ENCODE data around the gene PRPH2.
A peak's percentile ranks its signal among the peaks of the same experiment; 100 is the strongest.
"Not testable (repeated sequence)": the region's sequence is repeated elsewhere in the genome, so short reads cannot be mapped to it uniquely, and the experiment has no call there.

The PRPH2 gene

GRCh38 chr6:42742116-42742894 is 19.9 kb upstream of the PRPH2 start:
- DNase-seq (ENCODE audit: low read depth), result peak; percentile 53

- DNase-seq (ENCODE audit: low read depth), result peak; percentile 88
Measured at GRCh38 chr6:42740725-42741124, 18.3 kb upstream of the PRPH2 start.

- no peak for DNase-seq (ENCODE audit: low read depth)
Measured at GRCh38 chr6:42735976-42736375, 13.6 kb upstream of the PRPH2 start.

DNA sequence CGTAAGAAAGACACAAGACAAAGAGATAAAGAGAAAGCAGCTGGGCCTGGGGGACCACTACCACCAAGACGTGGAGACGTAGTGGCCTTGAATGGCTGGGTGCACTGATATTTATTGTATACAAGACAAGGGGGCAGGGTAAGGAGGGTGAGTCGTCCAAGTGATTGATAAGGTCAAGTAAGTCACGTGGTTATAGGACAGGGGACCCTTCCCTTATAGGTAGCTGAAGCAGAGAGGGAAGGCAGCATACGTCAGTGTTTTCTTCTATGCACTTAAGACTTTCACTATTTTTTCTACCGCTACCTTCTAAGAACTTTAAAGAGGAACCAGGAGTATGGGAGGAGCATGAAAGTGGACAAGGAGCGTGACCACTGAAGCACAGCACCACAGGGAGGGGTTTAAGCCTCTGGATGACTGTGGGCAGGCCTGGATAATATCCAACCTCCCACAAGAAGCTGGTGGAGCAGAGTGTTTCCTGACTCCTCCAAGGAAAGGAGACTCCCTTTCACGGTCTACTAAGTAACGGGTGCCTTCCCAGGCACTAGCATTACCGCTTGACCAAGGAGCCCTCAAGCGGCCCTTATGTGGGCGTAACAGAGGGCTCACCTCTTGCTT is 11.6 kb upstream of the PRPH2 start:
- not testable (repeated sequence) for DNase-seq (ENCODE audit: low read depth)

DNA sequence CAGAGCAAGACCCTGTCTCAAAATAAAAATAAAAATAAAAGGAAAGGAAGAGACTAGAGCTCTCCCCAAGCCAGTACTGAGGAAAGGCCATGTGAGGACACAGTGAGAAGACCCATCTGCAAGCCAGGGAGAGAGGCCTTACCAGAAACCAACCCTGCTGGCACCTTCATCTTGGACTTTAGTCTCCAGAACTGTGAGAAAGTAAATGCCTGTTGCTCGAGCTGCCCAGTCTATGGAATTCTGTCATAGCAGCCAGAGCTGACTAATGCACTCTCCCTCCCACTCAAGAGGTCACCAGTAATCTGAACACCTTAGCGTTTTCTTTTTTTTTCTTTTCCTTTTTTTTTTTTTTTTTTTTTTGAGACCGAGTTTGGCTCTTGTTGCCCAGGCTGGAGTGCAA is 7.3 kb upstream of the PRPH2 start:
- DNase-seq (ENCODE audit: low read depth), result no peak

- no peak for DNase-seq (ENCODE audit: low read depth)
Measured at GRCh38 chr6:42727627-42728026, 5.2 kb upstream of the PRPH2 start.

DNA sequence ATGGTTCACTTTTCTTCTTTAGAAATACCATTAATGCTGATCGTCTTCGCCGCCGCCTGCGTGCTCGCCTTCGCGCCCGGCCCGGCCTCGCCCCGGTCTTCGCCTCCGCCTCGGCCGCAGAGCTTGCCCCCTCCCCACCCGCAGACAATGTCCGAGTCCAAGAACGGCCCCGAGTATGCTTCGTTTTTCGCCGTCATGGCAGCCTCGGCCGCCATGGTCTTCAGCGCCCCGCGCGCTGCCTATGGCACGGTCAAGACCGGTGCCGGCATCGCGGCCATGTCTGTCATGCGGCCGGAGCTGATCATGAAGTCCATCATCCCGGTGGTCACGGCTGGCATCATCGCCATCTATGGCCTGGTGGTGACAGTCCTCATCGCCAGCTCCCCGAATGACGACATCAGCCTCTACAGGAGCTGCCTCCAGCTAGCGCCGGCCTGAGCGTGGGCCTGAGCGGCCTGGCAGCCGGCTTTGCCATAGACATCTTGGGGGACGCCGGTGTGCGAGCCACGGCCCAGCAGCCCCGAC is 4.8 kb upstream of the PRPH2 start:
- DNase-seq (ENCODE audit: low read depth), result no peak

DNA sequence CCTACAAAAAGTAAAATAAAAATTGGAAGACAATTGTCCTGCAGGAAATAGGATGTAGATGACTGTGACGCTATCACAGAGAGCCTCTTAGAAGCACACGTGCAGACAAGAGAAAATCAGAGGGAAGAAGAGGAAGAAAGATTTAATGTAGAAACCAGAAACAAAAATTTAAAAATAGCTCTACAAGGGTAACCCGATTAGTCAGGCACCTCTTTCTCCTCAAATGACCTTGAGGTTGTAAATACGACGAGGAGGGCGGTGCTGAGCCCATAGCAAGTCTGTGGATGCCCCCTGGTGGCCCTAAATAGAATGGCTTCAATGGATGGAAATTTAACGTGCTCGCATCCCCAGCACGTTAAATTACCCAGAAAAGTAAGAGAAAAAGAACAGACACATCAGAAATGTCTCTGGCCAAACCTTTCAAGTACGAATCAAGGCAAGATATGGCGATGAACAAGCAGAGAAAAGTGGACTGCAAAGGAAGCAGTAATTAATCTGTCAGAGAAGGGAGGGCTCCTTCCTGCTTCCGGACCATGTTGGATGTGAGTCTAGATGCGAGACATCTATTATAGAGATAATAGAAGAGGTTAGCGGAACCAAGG is 4.2 kb upstream of the PRPH2 start:
- DNase-seq (ENCODE audit: low read depth), result peak; percentile 89

GRCh38 chr6:42726026-42726425 is 3.6 kb upstream of the PRPH2 start:
- no peak for DNase-seq (ENCODE audit: low read depth)

- no peak for DNase-seq (ENCODE audit: low read depth)
Measured at GRCh38 chr6:42724825-42725224, 2.4 kb upstream of the PRPH2 start.

GRCh38 chr6:42720739-42721138 is 1.7 kb downstream of the PRPH2 start:
- DNase-seq (ENCODE audit: low read depth), result no peak

- no peak for DNase-seq (ENCODE audit: low read depth)
Measured at GRCh38 chr6:42715871-42716270, 6.5 kb downstream of the PRPH2 start.

DNA sequence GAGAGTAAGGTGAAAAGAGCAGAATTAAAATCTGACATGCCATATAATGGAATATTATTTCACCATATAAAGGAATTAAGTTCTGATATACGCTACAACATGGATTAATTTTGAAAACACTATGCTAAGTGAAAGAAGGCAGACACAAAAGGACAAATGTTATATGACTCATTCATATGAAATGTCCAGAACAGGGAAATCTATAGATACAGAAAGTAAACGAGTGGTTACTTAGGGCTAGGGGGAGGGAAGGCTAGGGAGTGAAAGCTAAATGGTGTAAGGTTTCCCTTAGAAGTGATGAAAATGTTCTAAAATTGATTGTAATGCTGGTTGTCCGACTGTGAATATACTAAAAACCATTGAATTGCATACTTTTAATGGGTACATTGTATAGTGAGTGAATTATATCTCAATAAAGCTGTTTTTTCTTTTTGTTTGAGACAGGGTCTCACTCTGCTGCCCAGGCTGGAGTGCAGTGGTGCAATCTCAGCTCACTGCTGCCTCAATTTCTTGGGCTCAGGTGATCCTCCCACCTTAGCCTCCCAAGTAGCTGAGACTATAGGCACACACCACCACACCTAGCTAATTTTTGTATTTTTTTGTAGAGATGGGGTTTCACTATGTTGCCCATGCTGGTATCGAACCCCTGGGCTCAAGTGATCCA is 8.2 kb downstream of the PRPH2 start:
- DNase-seq (ENCODE audit: low read depth), result peak; percentile 27

GRCh38 chr6:42711930-42712329 is 10.5 kb downstream of the PRPH2 start:
- DNase-seq (ENCODE audit: low read depth), result no peak

DNA sequence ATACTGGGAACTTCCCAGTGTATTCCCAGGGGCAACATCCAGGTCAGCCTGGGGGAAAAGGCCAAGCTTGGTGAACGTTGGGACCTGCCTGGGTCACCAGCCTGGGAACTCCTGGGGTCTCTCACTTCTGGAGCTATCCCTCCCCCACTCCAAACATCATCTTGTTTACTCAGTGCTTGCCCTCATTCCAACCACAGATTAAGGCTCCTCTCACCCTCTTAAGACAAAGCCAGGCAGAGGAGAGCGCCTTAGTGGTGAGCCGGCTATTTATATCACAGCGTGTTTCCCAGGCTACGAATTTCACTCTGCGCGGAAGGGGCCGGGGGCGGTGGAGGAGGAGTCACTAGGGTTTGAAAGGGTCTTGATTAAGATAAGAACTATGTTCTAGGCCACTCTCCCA is 12.1 kb downstream of the PRPH2 start:
- DNase-seq (ENCODE audit: low read depth), result no peak

GRCh38 chr6:42709871-42710270 is 12.5 kb downstream of the PRPH2 start:
- DNase-seq (ENCODE audit: low read depth), result no peak

- DNase-seq (ENCODE audit: low read depth), result no peak
Measured at GRCh38 chr6:42708096-42708495, 14.3 kb downstream of the PRPH2 start.

GRCh38 chr6:42707595-42707994 is 14.8 kb downstream of the PRPH2 start:
- no peak for DNase-seq (ENCODE audit: low read depth)

DNA sequence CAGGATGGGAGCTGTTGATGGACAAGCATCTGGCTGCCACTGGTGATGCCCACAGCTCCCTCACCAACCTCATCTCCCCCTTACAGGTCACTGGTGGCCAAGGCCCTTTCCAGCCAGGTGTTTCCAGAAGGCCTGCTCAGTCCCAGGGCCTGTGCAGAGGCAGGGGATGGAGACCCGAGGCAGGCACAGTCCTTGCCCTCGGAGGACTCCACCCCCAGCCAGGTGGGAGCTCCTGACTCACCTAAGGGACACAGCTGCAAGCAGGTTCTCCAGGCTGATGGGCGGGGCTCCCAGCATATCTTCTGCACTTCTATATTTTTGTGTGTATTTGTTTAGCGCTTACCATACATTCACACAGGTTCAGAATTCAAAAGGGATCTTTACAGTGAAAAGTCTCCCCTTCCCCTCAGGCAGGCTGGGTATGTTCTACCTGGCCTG is 17.4 kb downstream of the PRPH2 start:
- no peak for DNase-seq (ENCODE audit: low read depth)

GRCh38 chr6:42704251-42704936 is 18.0 kb downstream of the PRPH2 start:
- peak; percentile 57 for DNase-seq (ENCODE audit: low read depth)

DNA sequence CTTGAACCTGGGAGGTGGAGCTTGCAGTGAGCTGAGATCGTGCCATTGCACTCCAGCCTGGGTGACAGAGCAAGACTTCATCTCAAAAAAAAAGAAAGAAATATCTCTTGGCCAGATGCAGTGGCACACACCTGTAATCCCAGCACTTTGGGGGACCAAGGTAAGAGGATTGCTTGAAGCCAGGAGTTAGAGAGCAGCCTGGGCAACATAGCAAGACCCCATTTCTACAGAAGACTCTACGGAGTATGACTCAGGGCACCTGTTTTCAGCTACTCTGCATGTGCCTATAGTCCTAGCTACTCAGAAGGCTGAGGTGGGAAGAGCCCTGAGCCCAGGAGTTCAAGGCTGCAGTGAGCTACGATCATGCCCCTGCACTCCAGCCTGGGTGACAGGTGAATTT is 19.6 kb downstream of the PRPH2 start:
- DNase-seq (ENCODE audit: low read depth), result not testable (repeated sequence)

DNA sequence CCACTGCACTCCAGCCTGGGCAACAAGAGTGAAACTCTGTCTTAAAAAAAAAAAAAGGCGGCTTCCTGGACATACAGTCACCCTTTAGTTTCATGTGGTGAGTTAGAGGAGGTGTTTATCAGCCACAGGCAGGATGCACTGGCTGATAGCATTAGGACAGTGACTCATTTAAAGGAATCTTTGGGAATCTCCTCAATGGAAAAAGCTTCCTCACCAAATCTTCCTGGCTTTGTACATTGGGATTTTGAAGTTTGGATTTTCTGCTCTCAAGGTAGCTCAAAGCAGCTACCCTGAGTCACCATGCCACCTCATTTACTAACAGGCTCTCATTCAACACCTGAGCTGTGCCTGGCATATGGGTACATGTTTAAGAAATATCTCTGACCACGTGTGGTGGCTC is 20.2 kb downstream of the PRPH2 start:
- no peak for DNase-seq (ENCODE audit: low read depth)

All from fibroblast of gingiva (primary cell).